Loucy (cell line): Measurements from ENCODE around the gene DAGLA.

Experiments used
- H2AFZ ChIP-seq: fragments of 200-600 bp; sonication (generic); 2 replicates; pipeline ENCODE4 v1.6.0; 2016; ENCODE audit warnings: antibody characterized with exemption, mild to moderate bottlenecking, low read length, moderate library complexity
- H3F3A ChIP-seq: fragments of 200-600 bp; 2 replicates; pipeline ENCODE4 v1.6.0; 2016; ENCODE audit warnings: antibody characterized with exemption, low read depth, mild to moderate bottlenecking
- H3K27me3 ChIP-seq: fragments of 200-600 bp; sonication (generic); 2 replicates; pipeline ENCODE4 v1.6.1; 2014; ENCODE audit warnings: low read length, mild to moderate bottlenecking; ENCODE audit not compliant: insufficient read depth, poor library complexity, severe bottlenecking
- H3K36me3 ChIP-seq: fragments of 200-600 bp; sonication (generic); 2 replicates; pipeline ENCODE4 v1.6.1; 2016; ENCODE audit warnings: low read length; ENCODE audit not compliant: insufficient read depth
- H3K4me1 ChIP-seq: fragments of 200-600 bp; sonication (generic); 2 replicates; pipeline ENCODE4 v1.5.1; 2014; ENCODE audit warnings: low read length, mild to moderate bottlenecking; ENCODE audit not compliant: insufficient read depth, poor library complexity, severe bottlenecking
- H3K4me2 ChIP-seq: fragments of 200-600 bp; sonication (generic); 2 replicates; pipeline ENCODE4 v1.6.0; 2014; ENCODE audit warnings: antibody characterized with exemption, low read length, low read depth, mild to moderate bottlenecking; ENCODE audit not compliant: poor library complexity, severe bottlenecking
- H3K4me3 ChIP-seq: fragments of 200-600 bp; sonication (generic); 2 replicates; pipeline ENCODE4 v1.5.1; 2014; ENCODE audit warnings: low read length, mild to moderate bottlenecking, mixed read lengths; ENCODE audit not compliant: poor library complexity, severe bottlenecking
- H3K79me2 ChIP-seq: fragments of 200-600 bp; sonication (generic); 2 replicates; pipeline ENCODE4 v1.6.1; 2014; ENCODE audit warnings: low read length; ENCODE audit not compliant: insufficient read depth
- H3K9ac ChIP-seq: fragments of 200-600 bp; sonication (generic); 2 replicates; pipeline ENCODE4 v1.6.0; 2014; ENCODE audit warnings: mild to moderate bottlenecking, low read depth, low read length, moderate library complexity; ENCODE audit not compliant: poor library complexity, severe bottlenecking
- H3K9me2 ChIP-seq: fragments of 200-600 bp; sonication (generic); replicated peaks from 2 replicates; pipeline ENCODE4 v1.6.1; 2016; ENCODE audit warnings: low read depth, low read length, mixed read lengths
- H3K9me3 ChIP-seq: fragments of 200-600 bp; sonication (generic); 2 replicates; pipeline ENCODE4 v1.6.1; 2014; ENCODE audit warnings: mild to moderate bottlenecking, antibody characterized with exemption, low read length, low read depth; ENCODE audit not compliant: insufficient read depth
- H4K20me1 ChIP-seq: fragments of 200-600 bp; sonication (generic); 2 replicates; pipeline ENCODE4 v1.6.0; 2014; ENCODE audit warnings: antibody characterized with exemption, low read length, mild to moderate bottlenecking; ENCODE audit not compliant: insufficient read depth, poor library complexity, severe bottlenecking
- EZH2phosphoT487 ChIP-seq: fragments of 200-600 bp; IDR thresholded peaks from 2 replicates; pipeline ENCODE4 v1.6.1; 2018; ENCODE audit warnings: antibody characterized with exemption, mild to moderate bottlenecking, moderate library complexity, borderline replicate concordance
- TF ChIP-seq, protein P1 (sequence below): fragments of 200-600 bp; sonication (generic); conservative IDR thresholded peaks from 2 replicates; pipeline ENCODE4 v1.5.1; 2014; ENCODE audit warnings: mild to moderate bottlenecking, antibody characterized with exemption, low read length

DAGLA gene

DNA sequence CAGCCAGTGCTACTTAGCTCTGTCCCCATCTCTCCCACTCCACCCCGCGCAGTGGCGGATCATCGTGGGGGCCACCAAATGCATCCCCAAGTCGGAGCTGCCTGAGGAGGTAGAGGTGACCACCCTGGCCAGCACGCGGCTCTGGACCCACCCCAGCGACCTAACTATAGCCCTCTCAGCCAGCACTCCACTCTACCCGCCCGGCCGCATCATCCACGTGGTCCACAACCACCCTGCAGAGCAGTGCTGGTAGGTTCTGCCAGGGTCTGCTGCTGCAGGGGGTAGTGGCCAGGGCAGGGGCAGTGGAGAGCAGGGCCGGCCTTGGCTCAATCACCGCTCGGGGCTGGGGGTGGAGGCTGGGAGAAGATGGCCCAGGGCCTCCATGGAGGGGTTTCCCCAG lies 59.2 kb downstream of the DAGLA start:
- Histone ChIP-seq H3K4me2 (no peak overlapping the region), H3F3A (no peaks in the 10 kb centered on the region), H3K4me3 (no peak overlapping the region), H3K9me2 (no peaks in the 10 kb centered on the region), H4K20me1 (no peaks in the 10 kb centered on the region), H3K27me3 (no peaks in the 10 kb centered on the region), H2AFZ (no peak overlapping the region), H3K9me3 (no peaks in the 10 kb centered on the region), H3K9ac (no peak overlapping the region), H3K4me1 (no peaks in the 10 kb centered on the region), H3K36me3 (no peaks in the 10 kb centered on the region), H3K79me2 (no peaks in the 10 kb centered on the region)
- TF ChIP-seq EZH2phosphoT487, result no peak
- TF ChIP-seq, protein P1, sequence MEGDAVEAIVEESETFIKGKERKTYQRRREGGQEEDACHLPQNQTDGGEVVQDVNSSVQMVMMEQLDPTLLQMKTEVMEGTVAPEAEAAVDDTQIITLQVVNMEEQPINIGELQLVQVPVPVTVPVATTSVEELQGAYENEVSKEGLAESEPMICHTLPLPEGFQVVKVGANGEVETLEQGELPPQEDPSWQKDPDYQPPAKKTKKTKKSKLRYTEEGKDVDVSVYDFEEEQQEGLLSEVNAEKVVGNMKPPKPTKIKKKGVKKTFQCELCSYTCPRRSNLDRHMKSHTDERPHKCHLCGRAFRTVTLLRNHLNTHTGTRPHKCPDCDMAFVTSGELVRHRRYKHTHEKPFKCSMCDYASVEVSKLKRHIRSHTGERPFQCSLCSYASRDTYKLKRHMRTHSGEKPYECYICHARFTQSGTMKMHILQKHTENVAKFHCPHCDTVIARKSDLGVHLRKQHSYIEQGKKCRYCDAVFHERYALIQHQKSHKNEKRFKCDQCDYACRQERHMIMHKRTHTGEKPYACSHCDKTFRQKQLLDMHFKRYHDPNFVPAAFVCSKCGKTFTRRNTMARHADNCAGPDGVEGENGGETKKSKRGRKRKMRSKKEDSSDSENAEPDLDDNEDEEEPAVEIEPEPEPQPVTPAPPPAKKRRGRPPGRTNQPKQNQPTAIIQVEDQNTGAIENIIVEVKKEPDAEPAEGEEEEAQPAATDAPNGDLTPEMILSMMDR, result no peak

DNA sequence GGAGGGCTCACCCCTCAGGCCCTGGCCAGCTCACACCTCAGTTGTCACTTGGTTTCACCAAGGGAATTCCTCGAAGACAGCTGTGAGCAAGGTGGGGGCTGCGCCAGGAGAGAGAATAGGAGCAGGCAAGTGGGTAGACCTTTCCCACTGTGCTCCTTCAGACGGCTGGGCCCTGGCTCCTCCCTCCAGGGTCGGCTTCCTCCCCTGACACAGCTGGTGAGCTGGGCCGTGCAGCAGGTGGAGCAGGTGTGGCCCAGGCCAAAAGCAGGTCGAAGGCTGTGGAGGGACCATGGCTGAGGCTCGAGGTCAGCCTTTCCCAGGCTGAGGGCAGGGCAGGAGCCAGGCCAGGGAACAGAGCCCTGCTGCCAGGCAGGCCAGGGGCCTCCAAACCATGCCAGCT lies 59.8 kb downstream of the DAGLA start:
- Histone ChIP-seq H3K4me3 (no peak overlapping the region), H3K79me2 (no peaks in the 10 kb centered on the region), H3K9me2 (no peaks in the 10 kb centered on the region), H2AFZ (no peak overlapping the region), H3K9me3 (no peaks in the 10 kb centered on the region), H3K4me2 (no peak overlapping the region), H3K9ac (no peak overlapping the region), H3K36me3 (no peaks in the 10 kb centered on the region), H4K20me1 (no peaks in the 10 kb centered on the region), H3K27me3 (no peaks in the 10 kb centered on the region), H3K4me1 (no peaks in the 10 kb centered on the region), H3F3A (no peaks in the 10 kb centered on the region)
- TF ChIP-seq, protein P1, result no peak
- TF ChIP-seq EZH2phosphoT487, result no peak

DNA sequence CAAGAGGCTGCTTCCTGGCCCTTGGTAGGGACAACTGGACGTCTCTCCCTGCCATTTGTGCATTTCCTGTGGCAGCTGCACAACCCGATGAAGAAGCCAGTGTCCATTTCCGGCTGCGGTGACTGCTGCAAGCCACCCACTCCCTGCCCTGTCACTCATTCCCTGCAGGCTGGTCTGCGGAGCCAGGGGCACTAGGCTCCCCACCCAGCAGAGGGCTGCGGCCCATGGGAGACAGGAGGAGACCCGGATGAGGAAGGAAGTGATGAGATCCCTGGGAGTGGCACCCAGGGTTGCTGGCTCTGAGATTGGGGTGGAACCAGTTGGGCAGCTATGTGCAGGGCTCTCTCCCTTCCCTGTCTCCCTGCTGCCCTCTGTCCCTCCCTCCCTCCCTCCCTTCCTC lies 62.2 kb downstream of the DAGLA start:
- Histone ChIP-seq H4K20me1 (no peaks in the 10 kb centered on the region), H3K4me2 (no peak overlapping the region), H3K9ac (no peak overlapping the region), H3K9me3 (no peaks in the 10 kb centered on the region), H3F3A (no peaks in the 10 kb centered on the region), H3K79me2 (no peaks in the 10 kb centered on the region), H3K9me2 (no peaks in the 10 kb centered on the region), H2AFZ (no peak overlapping the region), H3K4me1 (no peaks in the 10 kb centered on the region), H3K36me3 (no peaks in the 10 kb centered on the region), H3K27me3 (no peaks in the 10 kb centered on the region), H3K4me3 (no peak overlapping the region)
- TF ChIP-seq, protein P1, result no peak
- no peak for TF ChIP-seq EZH2phosphoT487
